NB4 (cell line): ENCODE measurements around the gene IQCM.

Experiments used
- DNase-seq: peaks from one replicate; pipeline ENCODE4 v3.0.0; 2010; ENCODE audit warnings: low read depth
- H3K4me3 ChIP-seq: one replicate; pipeline ENCODE4 v1.5.1; 2011; ENCODE audit warnings: mild to moderate bottlenecking, low read depth, low read length, moderate library complexity
- MYC ChIP-seq: IDR thresholded peaks from 2 replicates; pipeline ENCODE4 v1.6.1; 2011; ENCODE audit warnings: low read depth, low read length
- POLR2A ChIP-seq: IDR thresholded peaks from 2 replicates; pipeline ENCODE4 v1.6.1; 2011; ENCODE audit warnings: mild to moderate bottlenecking; ENCODE audit not compliant: insufficient read length; ENCODE audit errors: extremely low read depth
- TF ChIP-seq, protein P1 (sequence below): IDR thresholded peaks from 2 replicates; pipeline ENCODE4 v1.6.1; 2011; ENCODE audit warnings: low read depth, low read length
- TF ChIP-seq, protein P2 (sequence below): IDR thresholded peaks from one replicate; pipeline ENCODE4 v1.5.1; 2012; ENCODE audit warnings: low read depth, low read length

The IQCM gene

DNA sequence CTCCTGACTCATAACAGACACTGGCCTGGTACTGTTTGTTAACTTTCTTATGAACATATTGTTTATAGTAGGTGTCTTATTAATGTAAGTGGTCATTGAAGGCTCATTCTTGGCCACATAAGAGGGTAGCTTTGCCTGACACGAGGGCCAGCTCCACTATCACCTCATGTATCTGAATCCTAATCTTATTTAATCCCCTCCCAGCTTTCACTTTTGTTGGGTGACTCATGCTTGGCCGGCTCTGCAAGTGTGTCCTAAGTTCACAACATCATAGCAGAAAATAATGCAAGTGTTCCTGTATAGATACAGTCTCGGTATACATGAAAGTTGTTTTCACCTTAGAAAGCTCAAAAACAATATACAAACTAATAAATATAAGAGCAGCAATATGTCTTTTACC is 283.8 kb downstream of the IQCM start:
- H3K4me3 ChIP-seq: no peak overlapping the region
- no peak for TF ChIP-seq POLR2A
- TF ChIP-seq, protein P1, sequence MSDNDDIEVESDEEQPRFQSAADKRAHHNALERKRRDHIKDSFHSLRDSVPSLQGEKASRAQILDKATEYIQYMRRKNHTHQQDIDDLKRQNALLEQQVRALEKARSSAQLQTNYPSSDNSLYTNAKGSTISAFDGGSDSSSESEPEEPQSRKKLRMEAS: no peak
- TF ChIP-seq, protein P2, sequence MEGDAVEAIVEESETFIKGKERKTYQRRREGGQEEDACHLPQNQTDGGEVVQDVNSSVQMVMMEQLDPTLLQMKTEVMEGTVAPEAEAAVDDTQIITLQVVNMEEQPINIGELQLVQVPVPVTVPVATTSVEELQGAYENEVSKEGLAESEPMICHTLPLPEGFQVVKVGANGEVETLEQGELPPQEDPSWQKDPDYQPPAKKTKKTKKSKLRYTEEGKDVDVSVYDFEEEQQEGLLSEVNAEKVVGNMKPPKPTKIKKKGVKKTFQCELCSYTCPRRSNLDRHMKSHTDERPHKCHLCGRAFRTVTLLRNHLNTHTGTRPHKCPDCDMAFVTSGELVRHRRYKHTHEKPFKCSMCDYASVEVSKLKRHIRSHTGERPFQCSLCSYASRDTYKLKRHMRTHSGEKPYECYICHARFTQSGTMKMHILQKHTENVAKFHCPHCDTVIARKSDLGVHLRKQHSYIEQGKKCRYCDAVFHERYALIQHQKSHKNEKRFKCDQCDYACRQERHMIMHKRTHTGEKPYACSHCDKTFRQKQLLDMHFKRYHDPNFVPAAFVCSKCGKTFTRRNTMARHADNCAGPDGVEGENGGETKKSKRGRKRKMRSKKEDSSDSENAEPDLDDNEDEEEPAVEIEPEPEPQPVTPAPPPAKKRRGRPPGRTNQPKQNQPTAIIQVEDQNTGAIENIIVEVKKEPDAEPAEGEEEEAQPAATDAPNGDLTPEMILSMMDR: no peak
- DNase-seq: no peak

DNA sequence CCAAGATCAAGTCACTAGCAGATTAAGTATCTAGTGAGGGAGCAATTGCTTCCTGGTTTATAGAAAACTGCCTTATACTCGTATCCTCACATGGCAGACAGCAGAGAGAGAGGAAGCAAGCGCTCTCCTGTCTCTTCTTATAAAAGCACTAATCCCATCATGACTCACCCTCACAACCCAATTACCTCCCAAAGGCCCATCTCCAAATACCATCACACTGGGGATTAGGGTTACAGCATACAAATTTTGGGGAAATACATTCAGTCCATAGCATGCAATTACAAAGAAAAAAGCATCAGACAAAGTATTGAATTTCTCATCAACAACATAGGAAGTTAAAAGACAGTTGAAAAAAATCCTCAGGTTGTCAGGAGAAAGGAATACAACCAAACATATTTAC is 292.6 kb downstream of the IQCM start:
- H3K4me3 ChIP-seq: no peak overlapping the region
- DNase-seq: no peak
- TF ChIP-seq, protein P2: no peak
- TF ChIP-seq, protein P1: no peak

DNA sequence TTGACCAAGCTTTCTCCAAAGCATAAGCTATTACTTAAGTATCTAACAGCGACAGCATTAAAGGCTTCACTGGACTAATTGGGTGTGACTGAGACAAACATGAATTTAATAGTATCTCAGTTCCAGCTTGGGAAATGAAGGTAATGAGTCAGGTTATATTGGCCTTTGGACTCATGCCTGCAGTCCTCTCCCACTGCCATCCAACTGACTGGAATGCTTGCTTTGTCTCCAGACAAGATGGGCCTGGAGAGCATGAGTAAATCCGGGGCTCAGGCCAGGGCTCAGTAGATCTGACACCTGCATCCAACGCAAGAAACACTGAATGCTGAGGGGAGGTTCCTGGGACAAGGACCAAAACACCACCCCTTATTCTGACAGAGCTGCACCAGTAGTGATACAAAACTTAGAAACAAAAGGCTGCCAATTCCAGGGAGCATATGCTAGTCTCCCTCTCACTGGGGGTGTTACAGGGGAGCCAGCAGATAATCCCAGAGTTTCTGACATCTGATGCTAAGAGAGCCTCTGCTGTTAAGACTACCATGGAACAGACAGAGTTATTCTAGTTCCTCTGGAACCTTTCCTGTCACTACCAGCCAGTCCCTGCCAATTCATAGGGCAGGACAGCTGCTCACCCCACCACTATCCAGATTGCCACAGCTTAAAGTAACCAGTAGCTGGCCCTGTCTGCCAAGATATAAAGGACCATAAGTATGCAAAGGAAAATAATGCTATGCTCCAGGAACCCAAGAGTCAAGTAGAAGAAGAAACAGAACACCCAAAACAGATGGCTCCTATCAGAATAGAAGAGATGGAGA is 293.8 kb downstream of the IQCM start:
- no peak for TF ChIP-seq MYC
- TF ChIP-seq POLR2A: no peak
- TF ChIP-seq, protein P1: no peak
- TF ChIP-seq, protein P2: no peak
- no peak overlapping the region for H3K4me3 ChIP-seq
- DNase-seq: no peak

DNA sequence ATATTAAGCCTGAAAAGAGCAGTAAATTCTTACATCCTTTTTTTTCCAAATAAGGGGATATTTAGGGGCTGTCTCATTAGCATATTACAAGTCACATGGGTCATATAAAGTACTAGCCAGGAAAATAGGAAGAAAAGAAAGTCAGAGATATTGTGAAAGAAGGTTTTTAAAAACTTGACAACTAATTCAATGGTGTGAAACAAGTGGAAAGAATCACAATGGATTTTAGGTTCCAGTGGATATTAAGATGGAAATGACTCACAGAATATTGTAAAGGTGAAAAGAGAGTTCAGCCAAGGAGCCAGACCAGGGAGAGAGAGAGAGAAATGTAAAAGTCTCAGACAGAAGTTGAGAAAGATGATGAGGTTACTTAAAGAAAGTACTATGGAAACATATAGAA is 297.2 kb downstream of the IQCM start:
- no peak for DNase-seq
- H3K4me3 ChIP-seq: no peak overlapping the region
- TF ChIP-seq, protein P2: no peak
- TF ChIP-seq MYC (no peak), POLR2A (no peak)
- TF ChIP-seq, protein P1: no peak

DNA sequence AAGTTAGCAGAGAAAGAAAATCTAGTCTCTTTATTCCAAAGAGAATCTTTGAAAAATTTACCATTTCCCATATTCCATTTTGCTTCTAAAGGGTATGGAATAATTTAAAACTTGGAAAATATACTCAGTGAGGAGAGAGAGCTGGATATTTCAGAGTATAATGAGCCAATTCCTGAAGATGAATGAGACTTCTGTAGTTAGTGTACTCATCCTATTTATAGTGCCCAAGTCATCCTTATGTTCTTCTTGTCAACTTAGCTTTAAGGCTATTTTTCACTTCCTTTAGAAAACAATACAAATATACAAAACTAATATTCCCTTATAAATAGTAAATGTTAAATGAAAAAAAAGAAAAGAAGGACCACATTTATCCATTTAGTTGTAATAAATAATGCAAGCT is 302.6 kb downstream of the IQCM start:
- H3K4me3 ChIP-seq: no peak overlapping the region
- no peak for DNase-seq
- TF ChIP-seq, protein P1: no peak
- TF ChIP-seq, protein P2: no peak
- TF ChIP-seq POLR2A: no peak
- no peak for TF ChIP-seq MYC

DNA sequence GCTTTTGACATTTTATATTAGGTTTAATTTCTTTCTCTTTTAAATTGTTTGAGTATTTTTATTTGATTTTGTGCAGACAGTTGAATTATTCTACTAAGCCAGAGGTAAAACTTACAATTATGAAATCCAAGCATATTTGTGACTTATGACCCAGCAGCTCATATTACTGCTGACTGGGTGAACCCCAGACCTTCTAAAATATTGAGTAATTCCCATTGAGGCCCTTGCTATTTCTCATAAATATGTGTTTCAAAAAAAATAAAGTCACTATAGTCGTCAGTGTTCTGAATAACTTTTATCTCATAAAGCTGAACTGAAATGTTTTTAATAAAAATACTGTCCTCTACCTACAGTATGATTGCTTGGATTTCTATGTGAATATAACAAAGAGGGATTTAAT is 303.1 kb downstream of the IQCM start:
- no peak for DNase-seq
- H3K4me3 ChIP-seq: no peak overlapping the region
- TF ChIP-seq POLR2A: no peak
- TF ChIP-seq, protein P1: no peak
- no peak for TF ChIP-seq MYC
